Upper lobe of right lung (tissue), 1 donor: ENCODE measurements around the gene ALDH3B2. TPM values are rescaled to one million over a fixed set of nuclear protein-coding genes. Genes with fewer than 3 reads are reported as not detected.
"Not testable (repeated sequence)": the region's sequence is repeated elsewhere in the genome, so short reads cannot be mapped to it uniquely, and the experiment has no call there.

Source experiments
- ATAC-seq: fragments of 200-7000 bp; cut with Tn5 transposase; one replicate; pipeline ENCODE4 v1.9.1; 2020; ENCODE audit warnings: mild to moderate bottlenecking, moderate library complexity
- DNase-seq: peaks from one replicate; pipeline ENCODE4 v3.0.0-alpha.2; 2020
- H3K27ac ChIP-seq: fragments of 200-600 bp; one replicate; pipeline ENCODE4 v1.8.0; 2022
- H3K27me3 ChIP-seq: fragments of 200-600 bp; one replicate; pipeline ENCODE4 v1.8.0; 2022; ENCODE audit warnings: mild to moderate bottlenecking
- H3K36me3 ChIP-seq: fragments of 200-600 bp; one replicate; pipeline ENCODE4 v1.8.0; 2022
- H3K4me1 ChIP-seq: fragments of 200-600 bp; one replicate; pipeline ENCODE4 v1.8.0; 2022
- H3K4me3 ChIP-seq: fragments of 200-600 bp; one replicate; pipeline ENCODE4 v1.8.0; 2022; ENCODE audit warnings: mild to moderate bottlenecking
- H3K9me3 ChIP-seq: fragments of 200-600 bp; one replicate; pipeline ENCODE4 v1.8.0; 2022
- CTCF ChIP-seq: fragments of 200-600 bp; IDR thresholded peaks from one replicate; pipeline ENCODE4 v1.8.0; 2022; ENCODE audit warnings: antibody characterized with exemption
- intact Hi-C: fragments of 100-400 bp; cut with DNase I; formaldehyde crosslinking; loops from one replicate; pipeline ENCODE4 v1.11.0; 2022
- long read RNA-seq: library from polyadenylated mRNA; unstranded; transcript quantifications from one replicate; pipeline ENCODE4 v2.0.0, GENCODE V29; 2021
- total RNA-seq: library from RNA; stranded (reverse); fragmentation: NEBNext Ultra II Directional; extraction: Animal tissue kit (Norgen Biotek cat#: 25700); gene quantifications from one replicate; pipeline ENCODE4 v1.2.1, GENCODE V29; 2021
- donor health status: DM: no; HTN: yes; CAD: no; lungs with severe emphysema.

ALDH3B2 gene
- 1.3 TPM for total RNA-seq
- long read RNA-seq, result 0 reads

GRCh38 chr11:67674442-67674871 lies at the start of gene ALDH3B2:
ALDH3B2 (minus strand) TSS chr11:67674623; CDS start chr11:67666935, 7,688 bp downstream.
- Histone ChIP-seq H3K9me3 (no peaks in the 10 kb centered on the region), H3K27me3 (peaks cover 5% of the 10 kb centered on the region), H3K4me1 (no peaks in the 10 kb centered on the region), H3K36me3 (no peaks in the 10 kb centered on the region), H3K4me3 (no peak within 1 kb of the TSS), H3K27ac (no peak within 1 kb of the TSS)
- DNase-seq (peak; percentile 76), ATAC-seq (peak; percentile 93)
- intact Hi-C loops, result no loop called here
- TF ChIP-seq CTCF, result no peak

GRCh38 chr11:67723036-67723435 lies 48.6 kb upstream of the ALDH3B2 start:
- peak; percentile 42 for DNase-seq
- H3K36me3 ChIP-seq, H3K27me3 ChIP-seq, H3K27ac ChIP-seq, H3K4me1 ChIP-seq, ATAC-seq, H3K9me3 ChIP-seq, H3K4me3 ChIP-seq, intact Hi-C loops: not testable (repeated sequence)

GRCh38 chr11:67716226-67716625 lies 41.8 kb upstream of the ALDH3B2 start:
- H3K4me3 ChIP-seq, ATAC-seq, H3K27ac ChIP-seq, H3K4me1 ChIP-seq, H3K27me3 ChIP-seq, DNase-seq, intact Hi-C loops, H3K9me3 ChIP-seq, H3K36me3 ChIP-seq: not testable (repeated sequence)

GRCh38 chr11:67715801-67716200 lies 41.4 kb upstream of the ALDH3B2 start:
- DNase-seq, intact Hi-C loops, ATAC-seq: not testable (repeated sequence)

GRCh38 chr11:67713892-67714509 lies 39.6 kb upstream of the ALDH3B2 start:
- H3K4me1 ChIP-seq, H3K9me3 ChIP-seq, H3K36me3 ChIP-seq, H3K27ac ChIP-seq, intact Hi-C loops, ATAC-seq, H3K4me3 ChIP-seq, H3K27me3 ChIP-seq: not testable (repeated sequence)
- peak; percentile 75 for DNase-seq
- peak; percentile 35 for TF ChIP-seq CTCF

More at GRCh38 chr11:67715801-67716200, 41.4 kb upstream of the ALDH3B2 start:
- not testable (repeated sequence) for H3K4me1 ChIP-seq, H3K27me3 ChIP-seq, H3K4me3 ChIP-seq, H3K27ac ChIP-seq, H3K36me3 ChIP-seq, H3K9me3 ChIP-seq

GRCh38 chr11:67711676-67712075 lies 37.3 kb upstream of the ALDH3B2 start:
- ATAC-seq, intact Hi-C loops, H3K4me3 ChIP-seq, H3K4me1 ChIP-seq, DNase-seq, H3K36me3 ChIP-seq, H3K9me3 ChIP-seq, H3K27me3 ChIP-seq, H3K27ac ChIP-seq: not testable (repeated sequence)

GRCh38 chr11:67711212-67711611 lies 36.8 kb upstream of the ALDH3B2 start:
- H3K27ac ChIP-seq, H3K4me3 ChIP-seq, H3K9me3 ChIP-seq, intact Hi-C loops, H3K4me1 ChIP-seq, DNase-seq, H3K36me3 ChIP-seq, H3K27me3 ChIP-seq, ATAC-seq: not testable (repeated sequence)

- DNase-seq, H3K27ac ChIP-seq, H3K4me1 ChIP-seq, H3K36me3 ChIP-seq, H3K4me3 ChIP-seq, ATAC-seq, H3K27me3 ChIP-seq, intact Hi-C loops, H3K9me3 ChIP-seq: not testable (repeated sequence)
These were observed 35.4 kb upstream of the ALDH3B2 start for GRCh38 chr11:67709806-67710205.

- Histone ChIP-seq H3K9me3 (no peaks in the 10 kb centered on the region), H3K4me1 (no peaks in the 10 kb centered on the region), H3K27me3 (no peaks in the 10 kb centered on the region), H3K27ac (no peak overlapping the region), H3K36me3 (no peaks in the 10 kb centered on the region), H3K4me3 (no peak overlapping the region)
- no peak for TF ChIP-seq CTCF
- ATAC-seq, result no peak
- DNase-seq, result no peak
- intact Hi-C loops, result no loop called here
These were observed 30.8 kb upstream of the ALDH3B2 start for GRCh38 chr11:67705264-67705663.
